Measurements from ENCODE around the gene OGFOD3.

GRCh38 chr17:82445542-82445941 is 27.2 kb upstream of the OGFOD3 start:
- TF ChIP-seq CTCF (conservative IDR thresholded peaks at IDR 0.05) (no peak), ZFX (IDR thresholded peaks at IDR 0.05) (no peak)

Measured in C4-2B (cell line).